Activated CD4-positive, alpha-beta T cell treated with anti-CD3 and anti-CD28 coated beads, Interleukin-2, Interleukin-4, amounts not matched to agents 100 ng/mL and 50 ng/mL, durations not matched to agents 16 hours and 8 hours (primary cell): ENCODE measurements around the gene BSPRY.

Experiments used
- DNase-seq: peaks from one replicate; pipeline ENCODE4 v3.0.0-alpha.2; 2020; ENCODE audit warnings: low spot score

BSPRY gene

DNA sequence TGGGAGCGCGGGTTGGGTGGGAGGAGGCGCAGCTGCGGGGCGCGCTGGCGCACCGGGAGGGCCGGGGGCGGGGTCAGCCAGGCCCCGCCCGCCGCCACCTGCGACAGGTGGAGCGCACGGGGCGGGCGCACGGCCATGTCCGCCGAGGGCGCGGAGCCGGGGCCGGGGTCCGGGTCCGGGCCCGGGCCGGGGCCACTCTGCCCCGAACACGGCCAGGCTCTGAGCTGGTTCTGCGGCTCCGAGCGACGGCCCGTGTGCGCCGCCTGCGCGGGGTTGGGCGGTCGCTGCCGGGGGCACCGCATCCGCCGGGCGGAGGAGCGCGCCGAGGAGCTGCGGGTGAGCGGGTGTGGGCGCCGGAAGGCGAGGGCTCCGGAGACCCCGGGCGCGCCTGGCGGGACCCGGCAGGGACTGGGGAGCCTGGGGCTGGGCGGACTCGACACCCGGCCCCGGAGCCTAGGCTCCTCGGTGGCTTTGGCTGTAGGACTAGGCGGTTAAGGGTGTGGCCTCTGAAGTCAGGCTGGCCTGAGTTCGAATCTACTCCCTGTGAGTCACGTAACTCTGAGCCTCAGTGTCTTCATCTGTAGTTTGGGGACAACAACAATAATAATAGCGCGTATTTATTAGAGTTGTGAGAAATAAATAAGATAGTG lies at the start of gene BSPRY:
TSS of gene BSPRY (plus strand) at position 97 of the 650 bp plus-strand sequence. CDS start at position 136, 39 bp downstream.
- peak; percentile 46 for DNase-seq

DNA sequence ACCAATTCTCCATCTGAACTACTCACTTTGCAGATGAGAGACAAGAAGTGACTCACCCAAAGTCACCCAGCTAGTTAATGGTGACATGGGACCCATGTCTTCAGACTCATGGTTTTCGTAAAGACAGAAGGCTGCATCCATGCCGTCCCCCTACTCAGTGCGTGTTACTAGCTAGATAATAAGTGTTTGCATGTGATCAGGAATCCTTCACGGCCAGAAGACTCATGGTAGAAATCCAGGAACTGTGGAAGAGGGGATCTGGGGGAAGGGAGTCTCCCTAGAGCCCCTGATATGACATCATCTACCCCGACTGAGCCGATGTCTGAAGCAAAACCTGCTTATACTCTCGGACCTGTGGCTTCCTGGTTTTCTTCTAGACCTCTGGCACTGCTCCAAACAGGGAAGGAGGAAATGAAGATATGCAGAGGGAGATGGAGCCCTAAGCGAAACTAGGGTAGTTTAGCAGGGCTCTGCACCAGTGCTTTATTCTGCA lies 49.5 kb upstream of the BSPRY start:
- no peak for DNase-seq

DNA sequence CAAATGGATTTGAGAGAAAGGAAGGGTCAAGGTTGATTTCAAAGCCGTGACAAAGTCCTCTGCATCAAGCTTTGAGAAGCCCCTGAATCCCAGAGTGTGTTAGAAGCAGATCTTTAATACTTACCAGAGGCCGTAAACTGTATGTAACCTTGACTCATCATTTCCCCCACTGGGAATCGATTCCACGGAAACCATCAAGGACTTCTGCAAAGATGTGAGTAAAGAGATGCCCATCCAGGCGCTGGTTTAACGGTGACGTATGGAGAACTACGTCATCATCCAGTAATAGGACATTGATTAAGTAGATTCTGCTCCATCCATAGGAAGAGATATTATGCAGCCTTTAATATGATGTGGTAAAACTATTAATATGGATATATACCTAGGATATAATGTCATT lies 47.8 kb upstream of the BSPRY start:
- DNase-seq: no peak

DNA sequence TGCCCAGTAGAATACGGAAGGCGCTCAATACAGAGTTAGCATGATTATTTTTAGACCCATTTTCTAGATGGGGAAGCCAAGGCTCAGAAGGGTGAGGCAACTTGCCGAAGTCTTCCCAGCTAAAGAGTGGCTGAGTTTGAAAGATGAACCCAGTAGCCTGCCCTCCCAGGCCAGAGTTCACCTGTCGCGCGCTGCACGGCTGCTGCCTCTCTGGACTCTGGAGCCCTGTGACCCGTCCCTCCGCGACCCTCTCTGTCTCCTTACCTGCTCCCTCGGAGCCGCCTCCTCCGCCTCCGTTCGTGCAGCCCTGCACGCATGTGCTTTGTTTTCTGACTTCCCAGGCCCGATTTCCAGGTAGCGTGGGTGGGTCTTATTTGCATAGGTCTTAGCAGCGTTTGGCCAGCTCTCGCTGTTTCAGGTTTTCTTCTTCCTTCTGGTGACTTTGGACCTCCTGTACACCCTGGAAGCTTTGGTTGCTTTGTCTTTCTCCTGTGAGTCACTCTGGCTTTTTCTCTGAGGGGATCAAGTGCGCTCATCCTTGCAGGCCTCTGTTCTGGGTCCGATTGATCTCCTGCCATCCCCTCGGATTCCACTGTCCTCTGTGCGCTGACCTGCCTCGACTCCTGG lies 46.4 kb upstream of the BSPRY start, which contains the start of gene RNF183:
TSS of gene RNF183 (minus strand) at position 585 of the 627 bp plus-strand sequence. CDS start 5,192 bp downstream, outside the sequence.
- DNase-seq: no peak

DNA sequence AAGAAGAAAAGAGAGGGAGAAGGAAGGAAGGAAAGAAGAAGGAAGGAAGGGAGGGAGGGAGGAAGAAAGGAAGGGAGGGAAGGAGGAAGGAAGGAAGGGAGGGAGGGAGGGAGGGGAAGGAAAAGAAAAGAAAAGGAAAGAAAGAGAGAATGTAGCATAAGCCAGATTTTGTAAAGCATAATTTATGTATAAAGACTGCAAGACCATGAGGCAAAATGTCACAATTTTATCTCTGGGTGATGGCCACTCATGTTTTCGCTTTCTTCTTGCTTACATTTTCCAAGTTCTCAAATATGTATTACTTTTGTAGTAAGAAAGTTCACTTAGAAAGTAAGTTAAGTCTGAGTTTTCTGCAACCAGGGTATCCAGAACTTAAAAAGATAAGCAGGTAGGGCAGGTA lies 42.8 kb upstream of the BSPRY start:
- DNase-seq: no peak

DNA sequence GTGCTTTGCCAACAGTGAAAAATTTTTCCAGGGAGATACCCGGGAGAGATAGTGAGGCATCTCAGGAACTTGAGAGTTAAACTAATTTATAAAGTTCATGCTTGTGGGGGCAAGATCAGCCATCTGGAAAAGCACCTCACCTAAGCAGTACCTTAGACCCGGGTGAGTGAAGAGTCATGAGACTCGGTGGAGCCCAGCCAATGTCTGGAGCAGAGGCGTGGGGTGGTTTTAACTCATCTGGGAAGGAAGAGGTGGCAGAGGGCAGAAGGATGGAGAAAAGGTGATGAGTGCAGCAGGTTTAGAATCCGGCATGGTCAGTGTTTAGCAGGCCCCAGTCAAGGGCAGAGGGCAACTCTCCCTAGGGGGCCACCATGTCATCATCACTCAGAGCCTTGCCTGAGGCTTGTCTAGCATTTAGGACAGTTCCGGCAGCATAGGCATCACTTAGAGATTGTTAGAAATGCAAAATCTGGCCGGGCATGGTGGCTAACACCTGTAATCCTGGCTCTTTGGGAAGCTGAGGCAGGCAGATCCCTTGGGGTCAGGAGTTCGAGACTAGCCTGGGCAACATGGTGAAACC lies 41.9 kb upstream of the BSPRY start:
- no peak for DNase-seq

DNA sequence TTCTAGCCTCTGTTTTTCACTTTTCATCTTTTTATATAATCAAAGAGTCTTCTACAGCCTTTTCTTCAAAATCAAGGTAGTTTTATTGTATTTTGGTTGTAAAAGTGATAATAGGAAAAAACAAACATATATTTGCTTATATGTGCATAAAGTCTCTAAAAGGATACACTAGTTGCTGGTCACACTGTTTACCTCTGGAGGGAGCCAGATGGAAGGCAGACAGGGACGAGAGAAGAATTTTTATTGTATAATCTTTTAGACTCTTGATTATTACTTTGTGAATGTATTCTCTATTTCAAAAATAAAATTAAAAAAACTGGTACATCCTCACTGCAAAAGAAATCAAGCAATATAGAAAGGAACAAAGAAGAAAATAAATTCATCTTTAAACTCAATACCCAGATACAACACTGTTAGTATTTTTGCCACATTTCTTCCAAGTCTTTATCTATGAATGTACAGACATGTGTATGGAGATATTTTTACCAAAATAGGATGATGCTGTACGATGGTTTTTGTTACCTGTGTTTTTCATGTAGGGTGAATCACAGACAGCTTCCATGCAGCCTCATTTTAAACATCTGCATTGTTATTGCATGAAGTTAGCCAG lies 40.0 kb upstream of the BSPRY start:
- peak; percentile 33 for DNase-seq

DNA sequence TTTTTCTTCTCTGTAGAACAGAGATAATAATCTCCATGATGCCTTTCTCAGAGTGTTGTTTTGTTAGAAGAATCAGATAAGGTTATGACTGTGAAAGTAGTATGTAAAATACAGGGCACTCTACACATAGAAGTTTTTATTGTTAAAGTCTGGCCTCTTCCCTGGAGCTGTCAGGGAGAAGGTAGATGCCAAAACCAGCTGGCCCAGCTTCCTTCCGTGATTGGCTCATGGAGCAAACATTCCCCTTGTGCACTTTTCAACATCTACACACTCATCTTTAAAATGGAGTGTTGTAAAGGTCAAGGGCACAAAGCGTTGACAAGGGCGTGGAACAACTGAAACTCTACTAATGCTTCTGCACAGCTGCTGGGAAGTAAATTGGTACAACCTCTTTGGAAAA lies 38.8 kb upstream of the BSPRY start:
- DNase-seq: no peak

DNA sequence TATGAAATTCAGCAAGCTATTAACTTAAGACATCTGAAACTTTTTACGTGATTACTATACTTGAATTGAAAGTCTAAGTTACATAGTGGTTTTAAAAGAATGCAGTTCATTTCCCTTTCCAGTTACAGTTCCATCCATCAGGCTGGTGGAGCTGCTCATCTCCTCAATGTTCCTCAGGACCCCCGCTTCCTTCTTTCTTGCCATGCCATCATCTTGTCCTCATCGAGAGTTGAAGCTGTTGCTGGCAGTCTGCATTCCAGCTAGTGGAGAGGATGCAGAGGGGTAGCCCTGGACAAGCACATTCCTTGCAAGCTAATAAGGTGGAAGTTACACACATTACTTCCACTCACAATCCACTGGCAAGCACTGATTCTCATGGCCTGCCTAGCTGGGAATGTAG lies 37.4 kb upstream of the BSPRY start:
- DNase-seq: no peak

DNA sequence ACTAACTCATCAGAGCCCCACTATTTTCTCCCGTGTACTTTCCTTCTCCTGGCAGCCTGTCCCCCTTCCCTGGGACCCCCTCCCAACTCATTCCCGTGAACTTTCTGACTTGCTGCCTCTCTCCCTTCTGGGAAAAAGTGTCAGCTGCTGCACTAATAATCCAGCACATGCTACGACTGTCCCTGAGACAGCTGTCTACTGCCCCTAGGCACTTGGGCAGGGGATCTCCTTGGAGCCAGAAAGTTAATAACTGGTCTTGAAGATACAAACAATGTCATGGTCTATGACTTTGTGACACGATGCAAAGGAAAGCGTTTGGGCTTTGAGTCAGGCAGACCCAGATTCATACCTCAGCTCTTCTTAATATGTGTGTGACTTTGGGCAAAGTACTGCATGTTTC lies 36.1 kb upstream of the BSPRY start:
- DNase-seq: no peak

DNA sequence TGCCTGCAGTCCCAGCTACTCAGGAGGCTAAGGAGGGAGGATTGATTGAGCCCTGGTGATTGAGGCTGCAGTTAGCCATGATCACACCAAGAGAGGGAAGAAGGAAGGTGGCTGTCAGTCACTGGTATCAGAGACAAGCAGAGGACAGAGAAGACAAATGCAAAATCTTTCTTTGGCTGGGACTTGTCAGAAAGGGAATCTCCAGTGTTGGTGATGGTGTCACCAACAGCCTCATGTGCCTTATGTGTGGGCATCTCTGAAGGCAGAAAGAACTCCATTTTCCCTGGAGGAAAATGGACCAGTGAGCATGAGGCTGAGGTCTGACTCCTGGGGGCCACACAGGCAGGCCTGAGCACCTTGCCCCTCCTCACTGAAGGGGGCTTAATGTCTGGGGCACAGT lies 34.1 kb upstream of the BSPRY start:
- DNase-seq: no peak

DNA sequence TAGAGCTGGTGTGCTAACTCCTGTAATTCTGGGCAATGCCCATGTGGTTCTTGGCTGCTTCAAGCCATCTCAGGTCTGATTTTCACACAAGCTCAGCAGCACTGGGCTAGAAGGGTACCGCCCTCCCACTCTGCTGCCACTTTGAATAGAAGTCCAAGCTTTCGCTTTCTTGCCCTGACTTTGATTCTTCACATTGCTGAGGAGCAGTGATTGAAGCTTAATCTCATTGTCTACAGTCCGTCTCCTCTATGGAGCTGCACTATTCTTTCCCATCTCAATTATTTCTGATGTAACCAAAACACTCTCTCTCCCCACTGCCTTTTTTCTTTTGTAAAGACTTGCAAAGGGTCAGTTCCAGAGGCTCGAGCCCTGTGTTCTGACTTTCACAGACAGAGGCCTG lies 33.3 kb upstream of the BSPRY start:
- DNase-seq: no peak

DNA sequence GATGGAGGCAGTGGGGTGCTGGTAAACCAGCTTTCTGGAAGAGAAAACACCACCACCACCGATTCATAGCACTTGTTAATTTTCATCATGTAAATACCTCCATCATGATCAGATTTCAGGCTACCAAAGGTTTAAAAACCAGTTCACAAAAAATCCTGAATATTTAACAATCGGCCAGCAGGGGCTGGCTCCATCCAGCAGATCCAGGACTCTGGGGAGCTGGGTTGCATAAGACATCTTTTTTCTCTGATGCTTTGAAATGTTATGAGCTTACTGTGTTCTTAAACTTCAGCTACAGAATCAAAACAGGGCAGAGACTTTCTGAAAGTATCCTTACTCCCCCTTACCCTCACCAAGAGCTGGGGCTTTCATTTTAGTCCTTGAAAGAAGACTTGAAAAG lies 31.6 kb upstream of the BSPRY start:
- no peak for DNase-seq

DNA sequence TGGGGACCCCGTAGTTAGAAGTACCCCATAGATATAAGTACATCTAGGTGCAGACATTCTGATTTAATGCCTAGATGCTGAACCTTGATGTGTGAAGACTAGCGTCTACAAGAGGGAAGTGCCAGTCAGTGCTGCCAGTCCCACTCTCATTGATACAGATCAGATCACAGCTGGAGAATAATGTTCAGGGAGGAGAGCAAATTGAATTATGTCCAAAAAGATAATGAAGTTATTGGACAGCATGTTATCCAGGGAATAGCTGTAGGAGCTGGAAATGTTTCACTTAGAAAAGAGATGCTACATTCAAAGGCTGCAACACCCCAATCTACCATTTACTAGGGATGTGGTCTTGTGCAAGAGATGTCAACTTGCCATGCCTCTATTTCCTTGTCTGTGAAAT lies 30.3 kb upstream of the BSPRY start:
- no peak for DNase-seq

DNA sequence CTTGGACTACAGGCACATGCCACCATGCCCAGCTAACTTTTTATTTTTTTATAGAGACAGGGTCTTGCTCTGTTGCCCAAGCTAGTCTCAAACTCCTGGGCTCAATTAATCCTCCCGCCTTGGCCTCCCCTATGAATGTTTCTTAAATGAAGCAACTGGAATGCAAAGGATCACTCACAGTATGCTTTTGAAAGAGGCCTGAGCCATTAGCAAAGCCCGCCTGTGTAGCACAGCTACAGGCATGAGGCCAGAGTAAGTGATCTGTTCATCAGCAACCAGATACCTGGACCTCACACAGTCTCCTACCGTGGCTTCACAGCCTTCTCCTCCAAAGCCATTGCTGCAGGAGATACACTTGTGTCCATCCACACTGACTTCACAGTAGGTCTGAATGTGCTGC lies 29.3 kb upstream of the BSPRY start:
- DNase-seq: no peak

DNA sequence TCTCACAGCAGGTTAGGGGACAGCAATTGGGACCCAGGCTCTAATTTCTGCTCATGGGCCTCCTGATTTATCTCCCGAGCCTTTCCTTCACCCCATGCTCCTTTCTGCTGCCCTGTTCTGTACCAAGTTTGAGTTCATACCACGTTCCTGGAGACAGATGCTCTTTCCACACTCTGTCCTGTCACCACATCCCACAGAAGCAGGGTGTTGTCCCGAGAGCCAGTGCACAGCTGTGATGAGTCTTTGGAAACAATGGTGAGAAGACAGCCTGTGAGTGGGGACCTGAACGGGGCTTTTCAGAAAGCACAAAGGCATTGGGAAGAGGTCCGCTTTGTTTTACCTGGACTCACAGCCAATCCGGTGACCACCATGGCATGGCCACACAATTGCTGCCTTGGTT lies 26.7 kb upstream of the BSPRY start:
- no peak for DNase-seq

DNA sequence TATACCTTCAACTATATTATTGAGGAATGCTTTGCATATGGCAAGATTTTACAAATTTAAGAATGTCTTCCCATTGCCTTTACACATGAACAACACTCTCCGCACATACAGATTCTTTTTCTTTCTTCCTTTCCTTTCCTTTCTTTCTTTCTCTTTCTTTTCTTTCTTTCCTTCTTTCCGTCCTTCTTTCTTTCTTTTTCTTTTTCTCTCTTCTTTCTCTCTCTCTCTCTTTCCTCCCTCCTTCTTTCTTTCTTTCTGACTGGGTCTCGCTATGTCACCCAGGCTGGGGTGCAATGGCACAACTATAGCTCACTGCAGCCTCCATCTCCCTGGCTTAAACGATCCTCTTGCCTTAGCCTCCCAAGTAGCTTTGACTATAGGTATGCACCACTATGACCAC lies 23.1 kb upstream of the BSPRY start:
- no peak for DNase-seq

DNA sequence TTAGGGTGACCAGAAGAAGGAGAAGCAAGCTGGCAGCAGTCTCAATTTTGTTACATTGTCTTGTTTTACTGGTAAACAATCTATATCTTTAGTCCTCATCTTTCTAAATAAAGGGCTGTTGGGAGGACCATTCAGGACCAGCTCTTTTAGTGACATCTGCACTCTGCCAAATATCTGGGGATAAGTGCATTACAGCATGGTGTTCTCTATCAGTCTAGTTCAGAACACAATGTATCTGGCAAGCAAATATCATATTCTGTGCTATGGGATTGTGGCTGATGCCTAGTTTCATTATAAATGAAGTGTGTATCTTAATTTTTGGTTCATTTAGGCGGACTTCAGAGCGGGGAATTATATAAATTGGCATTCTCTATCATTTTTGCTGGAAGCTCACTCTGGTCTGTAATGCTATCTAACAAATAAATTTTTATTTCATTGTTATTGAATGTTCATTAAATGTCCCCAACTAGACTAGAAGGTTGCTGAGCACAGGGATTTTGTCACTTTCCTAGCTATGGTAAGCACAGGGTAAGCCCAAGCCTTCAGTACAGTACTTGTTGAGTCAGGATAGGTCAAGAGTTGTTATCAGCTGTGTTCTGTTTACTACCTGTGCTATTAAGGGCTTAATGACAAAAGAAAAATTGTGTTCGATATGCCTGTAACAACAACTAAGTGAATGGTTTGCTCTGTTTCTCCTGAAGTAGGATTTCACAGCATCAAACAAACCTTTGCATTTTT lies 21.1 kb upstream of the BSPRY start:
- DNase-seq: no peak

DNA sequence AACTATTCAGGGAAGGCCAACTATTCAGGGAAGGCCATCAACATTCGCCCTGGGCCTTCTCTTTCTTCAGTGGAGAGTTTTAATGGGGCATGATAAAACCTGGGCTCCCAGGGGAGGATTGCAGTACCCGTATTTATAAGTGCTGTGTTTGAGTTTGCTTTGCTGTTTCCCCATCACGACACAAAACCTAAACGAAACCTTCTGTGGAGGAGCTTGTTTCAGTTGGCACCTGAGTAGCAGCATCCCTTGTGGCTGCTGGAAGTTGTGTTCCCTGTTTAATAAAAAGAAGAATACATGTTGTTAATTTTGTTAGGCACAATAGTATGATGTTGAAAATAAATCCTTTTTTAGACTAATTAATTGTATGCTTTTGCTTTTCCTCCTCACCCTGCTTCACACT lies 17.6 kb upstream of the BSPRY start:
- DNase-seq: no peak

DNA sequence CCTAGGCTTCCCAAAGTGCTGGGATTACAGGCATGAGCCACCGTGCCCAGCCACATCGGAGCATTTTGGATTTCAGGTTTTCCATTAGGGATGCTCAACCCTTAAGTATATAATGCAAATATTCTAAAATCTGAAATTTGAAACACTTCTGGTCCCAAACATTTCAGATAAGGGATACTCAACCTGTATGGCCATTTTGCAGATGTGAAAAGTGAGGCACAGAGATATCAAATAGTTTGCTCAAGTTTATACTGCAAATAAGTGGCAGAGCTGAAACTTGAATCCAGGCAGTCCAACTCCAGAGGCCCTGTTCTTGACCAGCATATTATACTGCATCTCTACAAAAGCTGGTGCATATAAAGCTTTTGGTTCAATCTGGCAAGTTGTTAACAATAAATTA lies 11.6 kb upstream of the BSPRY start:
- no peak for DNase-seq

DNA sequence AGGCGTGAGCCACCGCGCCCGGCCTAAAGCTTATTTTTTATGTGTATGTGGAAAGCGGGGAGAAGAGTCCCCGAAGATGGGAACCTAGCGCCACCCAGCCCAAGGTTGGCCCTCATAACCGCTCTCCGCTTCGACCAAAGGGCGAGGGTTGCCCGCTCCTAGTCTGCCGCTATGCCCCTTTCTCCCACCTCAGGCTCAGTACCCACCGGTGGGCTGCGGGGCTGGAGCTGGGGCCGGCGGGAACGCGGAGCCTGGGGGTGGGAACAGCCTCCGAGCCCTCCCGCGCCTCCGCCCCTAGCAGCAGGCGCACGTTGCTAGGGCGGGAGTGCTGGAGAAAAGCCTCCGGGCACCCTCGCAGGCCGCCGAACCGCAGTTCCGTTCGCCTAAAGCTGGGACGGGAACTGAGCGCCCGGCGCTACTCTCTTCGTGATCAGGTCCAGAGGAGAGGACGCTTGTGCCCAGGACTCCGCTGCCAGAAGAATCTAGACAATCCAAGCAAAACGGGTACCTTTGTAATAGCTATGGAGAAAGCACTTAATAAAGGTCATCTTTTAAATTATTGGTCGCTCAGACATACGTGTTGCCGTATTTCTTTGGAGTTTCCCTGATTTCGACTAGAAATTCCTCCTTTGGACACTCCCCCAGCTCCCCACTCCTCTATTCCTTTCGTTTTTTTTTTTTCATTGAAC lies 9.2 kb upstream of the BSPRY start, which contains the start of gene WDR31:
TSS of gene WDR31 (minus strand) at position 265 of the 689 bp plus-strand sequence. CDS start 8,253 bp downstream, outside the sequence.
- peak; percentile 86 for DNase-seq
